Aorta (tissue), 5 donors: ENCODE results near the gene TTC39C. TPM values are rescaled to one million over a fixed set of nuclear protein-coding genes. Genes with fewer than 3 reads are reported as not detected.

Experiments
- ATAC-seq: fragments of 200-7000 bp; cut with Tn5 transposase; one replicate; pipeline ENCODE4 v1.9.1; 2022; ENCODE audit warnings: moderate library complexity; ENCODE audit not compliant: low FRiP score
- DNase-seq, 2 donors: peaks; one replicate each; pipeline ENCODE4 v3.0.0-alpha.2; 2020
- H3K27ac ChIP-seq, 2 donors: one replicate each; pipeline ENCODE4 v1.5.1; 2013; ENCODE audit warnings: low read length in 2 of 2, mild to moderate bottlenecking in 2 of 2, moderate library complexity in 2 of 2, control low read depth in 1 of 2, inconsistent platforms in 1 of 2, low read depth in 1 of 2
- H3K27me3 ChIP-seq, 2 donors: one replicate each; pipeline ENCODE4 v1.6.1; 2013; ENCODE audit warnings: control low read depth in 1 of 2, low read length in 1 of 2, mild to moderate bottlenecking in 1 of 2, moderate library complexity in 1 of 2; ENCODE audit not compliant: insufficient read depth in 2 of 2, control insufficient read depth in 1 of 2
- H3K36me3 ChIP-seq, 2 donors: one replicate each; pipeline ENCODE4 v1.6.1; 2013; ENCODE audit warnings: control low read depth in 1 of 2, low read length in 1 of 2, mild to moderate bottlenecking in 1 of 2; ENCODE audit not compliant: insufficient read depth in 2 of 2, control insufficient read depth in 1 of 2
- H3K4me1 ChIP-seq, 2 donors: one replicate each; pipeline ENCODE4 v1.6.1; 2013; ENCODE audit warnings: low read length in 2 of 2, control low read depth in 1 of 2, mild to moderate bottlenecking in 1 of 2, moderate library complexity in 1 of 2; ENCODE audit not compliant: insufficient read depth in 2 of 2, control insufficient read depth in 1 of 2
- H3K4me3 ChIP-seq, 2 donors: one replicate each; pipeline ENCODE4 v1.5.1; 2013; ENCODE audit warnings: low read length in 2 of 2, control low read depth in 1 of 2, mild to moderate bottlenecking in 1 of 2
- H3K9me3 ChIP-seq: one replicate; pipeline ENCODE4 v1.6.1; 2013; ENCODE audit warnings: mild to moderate bottlenecking, low read length; ENCODE audit not compliant: control insufficient read depth
- WGBS, 2 donors: extraction: QIAGEN DNeasy Blood & Tissue Kit; methylation state at CpG; one replicate each; pipeline ENCODE4 v1.1.7; 2013; 5-methylcytosine and 5-hydroxymethylcytosine counted together
- intact Hi-C, 2 donors: fragments of 100-400 bp; cut with DNase I; formaldehyde crosslinking; loops; one replicate each; pipeline versions ENCODE4 v1.14.2 to v1.15.0; 2022
- polyA plus RNA-seq, 2 donors: library from polyadenylated mRNA; stranded (reverse); fragments of 200-250 nt; gene quantifications; one replicate each; pipeline ENCODE4 v1.2.3, GENCODE V29; 2013
- total RNA-seq, 2 donors: library from RNA; stranded (reverse); fragmentation: NEBNext Ultra II Directional; extraction: Animal tissue kit (Norgen Biotek cat#: 25700); gene quantifications; one replicate each; pipeline ENCODE4 v1.2.1, GENCODE V29; 2021
- donor health status: healthy with polysubstance abuse.
- donor health status: Bipolar disorder and iron deficiency.
- donor health status: DM: no; HTN: no; CAD: no.
- donor health status: DM: no; HTN: no; CAD: no.
- donor health status: DM: yes; HTN: yes; CAD: no.

The TTC39C gene
- total and polyA plus RNA-seq, 4 donors: 2.3 to 21.2 (median 14.1) TPM

GRCh38 chr18:24180048-24180447 is 165.5 kb downstream of the TTC39C start:
- WGBS, 2 donors: 89 to 93% methylated on average over 1 of the region's 1 CpG
- no peaks in the 10 kb centered on the region for H3K27me3 ChIP-seq
- H3K4me3 ChIP-seq: no peak overlapping the region
- H3K36me3 ChIP-seq: peaks cover 2 to 3% of the 10 kb centered on the region in 2 donors
- DNase-seq (no peak), ATAC-seq (no peak)
- no peaks in the 10 kb centered on the region for H3K9me3 ChIP-seq
- peaks cover 0 to 1% of the 10 kb centered on the region in 2 donors for H3K4me1 ChIP-seq
- intact Hi-C loops: no loop called here
- H3K27ac ChIP-seq: no peak overlapping the region

GRCh38 chr18:24181806-24182205 is 167.3 kb downstream of the TTC39C start:
- no peak for ATAC-seq
- Histone ChIP-seq H3K4me1 (peaks cover 0 to 1% of the 10 kb centered on the region in 2 donors), H3K9me3 (no peaks in the 10 kb centered on the region), H3K4me3 (no peak overlapping the region), H3K27ac (no peak overlapping the region), H3K36me3 (peaks cover 2 to 3% of the 10 kb centered on the region in 2 donors), H3K27me3 (no peaks in the 10 kb centered on the region)
- WGBS, 2 donors: 48 to 56% methylated on average over 2 of the region's 2 CpGs
- intact Hi-C loops: no loop called here
- DNase-seq: no peak

Other genes starting within 250 kb of the TTC39C start
- gene CABYR, start 124.3 kb downstream of the TTC39C start, total RNA-seq: 1 to 10 TPM; 4.2 to 5.5 TPM
- 1 to 10 TPM in 1 of 2 donors, not detected in 1; 3.4 TPM for gene CABYR, start 124.3 kb downstream of the TTC39C start, polyA plus RNA-seq